HS-5 (cell line): ENCODE measurements around the gene BTG1.

Experiments used
- DNase-seq: peaks from one replicate; pipeline ENCODE4 v3.0.0-alpha.2; 2012; ENCODE audit warnings: low read depth

Gene BTG1

DNA sequence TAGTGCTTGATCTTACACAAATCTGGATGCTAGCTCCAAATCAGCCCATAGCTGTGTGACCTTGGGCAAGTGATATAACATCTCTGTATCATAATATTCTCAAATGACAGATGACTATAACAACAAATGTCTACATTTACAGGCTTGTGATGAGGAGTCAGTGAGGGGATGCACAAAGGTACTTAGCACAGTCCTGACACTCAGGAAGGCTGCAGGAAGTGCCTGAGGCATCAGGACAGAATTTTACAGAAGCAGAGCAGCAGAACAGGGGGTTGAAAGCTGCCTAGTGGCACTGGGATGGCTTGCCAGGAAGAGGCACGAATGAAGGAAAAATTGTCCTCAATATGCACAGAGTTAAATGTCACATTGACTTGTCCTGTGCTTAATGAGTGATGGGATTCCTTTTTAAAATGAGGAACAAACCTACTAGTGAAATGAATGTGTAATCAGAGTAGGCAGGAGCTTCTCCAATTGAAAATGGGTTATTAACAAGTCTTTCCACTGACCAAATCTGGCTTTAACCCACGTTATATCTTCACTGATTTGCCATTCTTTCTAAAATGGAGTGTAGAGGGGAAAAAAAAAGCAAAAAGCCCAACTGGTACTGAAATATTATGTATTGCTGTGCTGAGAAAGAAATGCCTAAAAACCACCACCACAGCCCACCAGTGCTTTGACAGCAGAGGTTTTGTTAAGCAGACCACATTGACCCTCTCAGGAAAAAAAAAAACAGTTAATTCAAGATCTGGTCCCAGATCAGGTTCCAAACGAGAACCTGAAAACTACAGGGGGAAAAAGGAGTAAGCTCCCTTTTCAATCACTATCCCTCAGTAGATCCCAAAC is 11.6 kb downstream of the BTG1 start:
- DNase-seq, result no peak

DNA sequence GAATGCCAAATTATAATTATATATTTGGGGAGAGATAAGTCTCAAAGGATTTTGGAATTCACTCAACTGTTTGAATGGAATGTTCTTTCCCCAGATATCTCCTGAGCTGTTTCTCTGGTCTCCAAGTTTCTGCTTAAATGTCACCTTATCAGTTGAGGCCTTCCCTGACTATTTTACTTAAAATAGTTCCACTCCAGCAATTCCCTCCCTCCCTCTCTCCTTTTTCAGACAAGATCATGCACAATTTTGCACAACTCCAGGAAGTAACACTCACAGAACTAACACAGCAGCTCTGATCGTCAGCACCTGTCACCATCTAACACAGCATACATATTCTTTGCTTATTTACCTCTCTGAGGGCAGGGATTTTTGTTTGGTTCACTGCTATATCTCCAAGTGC is 12.5 kb downstream of the BTG1 start:
- DNase-seq, result no peak

DNA sequence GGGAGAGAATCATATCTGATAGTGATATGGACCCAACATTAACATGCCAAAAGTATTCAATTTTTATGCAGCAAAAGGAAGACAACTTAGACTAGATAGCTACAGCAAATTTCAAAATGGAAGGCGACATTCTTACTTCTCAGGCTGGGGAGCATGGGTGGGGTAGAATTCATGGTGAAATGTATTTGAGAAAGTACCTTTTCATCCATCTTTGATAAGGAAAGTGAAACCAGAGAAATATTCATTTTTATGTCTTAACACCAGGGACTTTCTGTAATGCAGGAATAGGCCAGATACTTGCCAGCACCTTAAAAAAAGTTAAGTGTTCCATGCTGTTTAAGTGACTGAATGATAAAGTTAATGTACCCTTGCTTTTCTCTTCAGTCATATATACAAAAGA is 13.4 kb downstream of the BTG1 start:
- DNase-seq, result no peak

DNA sequence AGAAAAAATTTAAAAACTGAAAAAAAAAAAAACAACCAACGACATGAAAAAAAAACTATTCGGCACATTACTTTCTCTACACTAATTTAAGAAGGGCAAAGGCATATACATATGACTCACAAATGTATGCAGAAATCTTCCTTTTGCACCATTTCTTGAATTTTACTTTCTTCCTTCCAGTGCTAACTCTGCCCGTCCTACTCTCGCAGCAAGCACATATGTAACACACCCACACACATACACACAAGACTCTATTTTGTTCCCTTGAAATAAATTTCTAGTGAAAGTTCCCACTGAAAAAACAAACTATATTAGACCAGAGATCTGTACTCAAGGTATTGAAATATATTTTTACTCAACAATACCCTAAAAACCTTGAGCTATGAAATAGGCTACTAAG is 14.6 kb downstream of the BTG1 start:
- no peak for DNase-seq

DNA sequence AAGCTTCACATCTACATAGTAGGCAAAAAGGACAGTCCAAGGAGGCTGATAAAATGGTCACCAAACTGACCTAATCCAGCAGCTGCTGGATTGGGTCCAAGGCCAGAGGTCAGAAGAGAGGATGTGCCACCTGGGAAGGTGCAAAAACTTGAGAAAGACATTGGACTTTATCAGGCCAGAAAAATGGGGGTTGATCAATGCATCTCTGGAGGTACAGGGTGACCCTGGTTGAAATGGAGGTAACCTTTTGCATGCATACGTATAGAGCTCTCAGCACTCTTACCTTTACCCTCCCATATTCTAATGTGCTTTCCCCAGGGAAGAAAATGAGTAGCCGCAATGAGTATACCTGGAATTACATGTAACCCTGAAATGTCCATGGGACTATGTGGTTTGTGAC is 16.0 kb downstream of the BTG1 start:
- DNase-seq, result no peak

DNA sequence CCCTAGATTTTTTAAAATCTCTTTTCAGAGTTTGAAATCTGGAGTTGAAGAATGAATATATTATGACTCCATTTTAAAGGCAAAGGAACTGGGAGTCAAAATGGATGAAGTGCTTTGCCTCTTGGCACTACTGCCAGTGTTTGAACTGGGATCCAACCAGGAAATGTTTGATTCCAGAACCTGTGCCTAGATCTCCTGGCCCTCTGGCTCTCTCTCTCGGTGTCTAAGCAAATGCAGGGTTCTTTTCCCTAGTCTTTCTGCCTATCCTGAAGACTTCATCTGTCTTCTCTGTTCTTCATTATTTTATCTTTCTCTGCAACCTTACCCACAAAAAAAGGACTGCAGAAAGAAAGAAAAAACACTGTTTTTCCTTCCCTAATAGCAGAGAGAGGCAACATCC is 17.0 kb downstream of the BTG1 start:
- no peak for DNase-seq

DNA sequence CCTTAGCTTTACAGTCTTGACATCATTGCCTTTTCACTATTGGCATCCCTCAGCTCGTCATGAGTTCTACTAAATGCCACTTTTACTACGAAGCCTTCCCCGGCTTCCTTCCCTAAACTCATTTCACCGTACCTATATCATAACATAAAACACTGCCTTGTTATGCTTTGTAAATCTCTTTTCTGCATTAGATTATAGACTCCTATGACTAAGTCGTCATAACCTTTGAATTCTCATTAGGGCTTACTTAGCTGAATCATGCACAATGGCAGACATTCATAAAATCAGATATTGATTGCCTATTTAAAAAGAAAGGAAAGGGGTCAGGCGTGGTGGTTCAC is 21.0 kb downstream of the BTG1 start:
- DNase-seq, result no peak

DNA sequence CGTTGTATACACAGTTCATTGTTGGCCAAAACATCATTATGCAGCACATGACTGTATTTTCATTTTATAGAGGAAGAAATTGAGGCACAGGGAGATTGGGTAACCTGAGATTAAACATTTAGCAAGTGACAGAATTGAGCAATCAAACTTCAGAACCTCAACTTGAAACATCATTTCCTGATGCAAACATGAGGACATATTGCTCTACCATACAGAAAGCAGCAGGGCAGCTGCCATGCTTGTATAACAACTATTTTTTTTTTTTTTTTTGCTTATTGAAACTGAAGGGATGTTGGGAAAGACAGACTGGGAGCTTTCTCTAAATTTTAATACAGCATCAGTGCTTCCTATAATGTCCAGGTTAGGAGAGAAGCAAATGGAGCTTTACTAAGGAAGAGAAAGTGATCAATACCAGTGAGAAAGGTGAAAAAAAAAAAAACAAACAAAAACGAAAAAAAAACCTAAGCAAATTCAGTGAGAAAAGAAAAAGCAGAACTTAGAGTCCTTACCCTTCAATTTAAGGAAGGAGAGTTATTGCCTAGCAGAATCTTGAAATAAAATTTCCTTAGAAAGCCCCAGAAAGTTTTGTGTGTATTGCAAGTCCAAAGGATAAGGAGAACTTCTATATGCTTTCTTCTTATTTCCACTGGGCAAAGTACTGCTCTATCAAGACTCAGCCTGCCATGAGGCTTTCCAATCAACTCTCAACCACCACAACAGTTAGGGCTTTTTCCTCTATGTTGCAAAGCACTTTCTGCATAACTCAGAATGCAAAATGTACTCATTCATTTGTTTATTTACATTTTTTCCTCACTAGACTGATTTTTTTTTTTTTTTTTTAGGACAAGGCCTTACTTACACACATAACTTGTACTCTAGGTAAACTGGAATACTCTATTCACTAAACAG is 21.6 kb downstream of the BTG1 start:
- DNase-seq, result no peak

DNA sequence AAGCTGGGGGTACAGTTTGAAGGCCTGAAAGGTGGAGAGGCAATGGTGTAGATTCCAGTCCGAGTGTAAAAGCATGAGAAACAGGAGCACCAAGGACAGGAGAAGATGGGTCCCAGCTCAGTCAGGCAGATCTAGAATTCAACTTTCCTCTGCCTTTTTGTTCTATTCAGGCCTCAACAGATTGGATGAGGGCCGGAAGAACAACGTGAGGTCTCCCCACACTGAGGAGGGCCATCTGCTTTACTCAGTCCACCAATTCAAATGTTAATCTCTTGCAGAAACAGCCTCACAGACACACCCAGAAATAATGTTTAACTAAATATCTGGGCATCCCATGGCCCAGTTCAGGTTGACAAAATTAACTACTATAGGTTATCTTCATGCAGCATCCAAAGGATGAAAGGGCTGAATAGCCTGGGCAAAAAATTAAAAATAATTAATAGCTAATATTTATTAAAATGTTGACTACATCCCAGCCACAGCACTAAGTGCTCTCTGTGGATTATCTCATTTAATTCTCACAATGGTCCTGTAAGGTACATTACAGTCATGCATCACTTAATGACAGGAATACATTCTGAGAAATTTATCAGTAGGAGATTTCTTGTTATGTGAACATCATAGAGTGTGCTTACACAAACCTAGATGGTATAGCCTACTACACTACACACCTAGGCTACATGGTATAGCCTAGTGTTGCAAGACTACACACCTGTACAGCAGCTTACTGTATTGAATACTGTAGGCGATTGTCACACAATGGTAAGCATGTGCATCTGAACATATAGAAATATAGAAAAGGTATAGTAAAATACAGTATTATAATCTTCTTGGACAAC is 22.5 kb downstream of the BTG1 start:
- no peak for DNase-seq

DNA sequence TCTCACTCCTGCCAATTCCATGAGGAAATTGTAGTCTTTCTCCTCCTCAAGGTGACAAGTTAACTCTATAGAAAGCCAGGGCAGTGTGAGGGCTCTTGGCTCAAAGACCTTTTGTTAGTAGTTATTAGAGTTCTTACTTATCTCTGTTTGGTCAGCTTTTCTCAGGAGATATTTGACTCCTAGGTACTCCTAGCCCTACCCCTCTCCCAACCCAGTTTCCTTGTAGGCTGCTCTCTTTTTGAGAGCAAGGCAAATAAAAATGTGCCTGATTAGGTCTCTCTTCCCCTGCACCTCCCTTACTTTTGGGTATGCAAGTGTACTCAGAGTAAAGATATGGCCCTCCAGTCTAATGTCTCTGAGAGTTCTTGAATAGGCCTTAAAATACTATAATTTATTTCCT is 23.8 kb downstream of the BTG1 start:
- DNase-seq, result no peak

DNA sequence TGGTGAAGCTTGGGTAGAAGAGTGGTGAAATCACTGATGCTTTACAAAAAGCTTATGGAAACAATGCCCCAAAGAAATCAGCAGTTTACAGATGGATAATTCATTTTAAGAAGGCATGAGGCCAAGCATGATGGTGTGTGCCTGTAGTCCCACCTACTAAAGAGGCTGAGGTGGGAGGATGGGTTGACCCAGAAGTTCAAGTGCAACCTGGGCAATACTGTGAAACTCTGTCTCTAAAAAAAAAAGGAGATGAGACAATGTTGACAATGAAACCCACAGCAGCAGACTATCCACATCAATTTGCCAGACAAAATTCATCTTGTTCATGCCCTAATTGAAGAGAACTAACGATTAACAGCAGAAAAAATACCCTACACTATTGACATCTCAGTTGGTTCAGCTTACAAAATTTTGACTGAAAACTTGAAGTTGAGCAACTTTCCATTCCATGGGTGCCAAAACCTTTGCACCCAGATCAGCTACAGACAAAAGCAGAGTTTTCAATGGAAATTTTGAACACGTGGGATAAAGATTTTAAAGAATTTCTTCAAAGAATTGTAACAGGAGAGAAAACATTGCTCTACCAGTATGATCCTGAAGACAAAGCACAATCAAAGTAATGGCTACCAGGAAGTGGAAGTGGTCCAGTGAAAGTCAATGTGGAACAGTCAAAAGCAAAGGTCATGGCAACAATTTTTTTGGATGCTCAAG is 26.7 kb downstream of the BTG1 start:
- no peak for DNase-seq

DNA sequence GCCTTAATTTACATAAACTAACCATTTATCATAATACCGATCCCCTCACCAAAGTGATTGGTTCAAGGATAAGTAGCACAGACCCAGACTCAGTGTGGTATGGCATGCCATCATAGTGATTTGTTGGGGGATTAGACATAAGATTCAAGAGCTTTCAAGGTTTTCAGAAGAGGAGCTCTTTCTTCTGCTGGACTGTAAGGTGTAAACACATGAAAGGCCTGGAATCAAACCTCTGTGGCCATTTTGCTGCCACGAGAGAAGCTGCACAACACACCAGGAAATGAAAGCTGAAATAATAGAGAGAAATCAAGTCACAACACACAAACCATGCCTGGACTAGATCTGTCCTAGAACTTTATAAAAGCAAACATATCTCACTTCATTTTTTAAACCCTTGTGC is 30.8 kb downstream of the BTG1 start:
- no peak for DNase-seq

DNA sequence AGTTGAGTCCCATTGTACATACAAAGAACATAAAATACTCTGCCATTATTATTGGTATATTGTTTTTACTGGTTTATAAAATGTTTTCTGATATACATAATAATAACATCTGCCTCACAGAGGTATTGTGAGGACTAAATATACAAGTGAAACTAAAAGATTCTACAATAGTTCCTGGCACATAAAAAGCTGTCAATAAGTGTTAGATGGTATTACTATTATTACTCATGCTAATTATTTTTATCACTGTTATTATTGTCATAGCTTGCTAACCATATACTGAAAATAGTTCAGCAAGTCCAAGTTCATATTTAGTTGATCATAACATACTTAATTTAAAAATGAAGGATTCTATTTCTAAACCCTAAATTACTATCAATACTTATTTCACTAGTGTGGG is 34.4 kb downstream of the BTG1 start:
- DNase-seq, result no peak

DNA sequence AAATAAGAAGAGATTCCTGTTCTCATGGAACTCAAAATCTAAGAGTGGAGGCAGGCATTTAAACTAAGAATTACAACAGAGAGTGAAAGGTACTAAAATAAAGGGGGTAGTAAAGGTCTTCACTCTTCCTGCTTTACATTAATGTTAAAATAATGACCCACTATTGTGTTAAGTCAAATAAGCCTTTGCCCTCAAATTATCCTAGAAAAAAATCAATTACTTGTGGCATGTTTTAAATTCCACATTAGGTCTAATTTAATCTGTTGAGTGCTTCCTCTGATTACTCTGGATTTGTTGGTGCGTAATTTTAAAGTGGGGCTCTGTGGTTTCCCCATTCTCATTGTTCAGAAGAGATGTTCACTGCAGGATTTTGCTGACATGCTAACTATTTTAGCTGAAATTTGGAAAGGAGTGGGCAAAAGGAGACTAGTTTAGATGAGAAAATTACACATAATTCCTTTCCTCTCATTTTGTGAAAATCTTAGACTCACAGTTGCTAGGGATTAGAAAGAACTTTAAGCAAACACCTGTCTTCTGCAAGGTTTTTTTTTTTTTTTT is 35.5 kb downstream of the BTG1 start:
- DNase-seq, result no peak

DNA sequence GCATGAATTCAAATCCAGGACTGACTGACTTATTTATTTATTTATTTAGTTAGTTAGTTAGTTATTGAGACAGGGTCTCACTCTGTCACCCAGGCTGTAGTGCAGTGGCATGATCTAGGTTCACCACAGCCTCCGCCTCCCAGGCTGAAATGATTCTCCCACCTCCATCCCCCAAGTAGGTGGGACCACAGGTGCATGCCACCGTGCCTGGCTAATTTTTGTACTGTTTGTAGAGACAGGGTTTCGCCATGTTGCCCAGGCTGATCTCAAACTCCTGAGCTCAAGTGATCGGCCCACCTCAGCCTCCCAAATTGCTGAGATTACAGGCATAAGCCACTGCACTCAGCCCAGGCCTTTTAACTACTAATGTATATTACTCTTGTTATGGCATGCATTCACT is 36.0 kb downstream of the BTG1 start:
- DNase-seq, result no peak

DNA sequence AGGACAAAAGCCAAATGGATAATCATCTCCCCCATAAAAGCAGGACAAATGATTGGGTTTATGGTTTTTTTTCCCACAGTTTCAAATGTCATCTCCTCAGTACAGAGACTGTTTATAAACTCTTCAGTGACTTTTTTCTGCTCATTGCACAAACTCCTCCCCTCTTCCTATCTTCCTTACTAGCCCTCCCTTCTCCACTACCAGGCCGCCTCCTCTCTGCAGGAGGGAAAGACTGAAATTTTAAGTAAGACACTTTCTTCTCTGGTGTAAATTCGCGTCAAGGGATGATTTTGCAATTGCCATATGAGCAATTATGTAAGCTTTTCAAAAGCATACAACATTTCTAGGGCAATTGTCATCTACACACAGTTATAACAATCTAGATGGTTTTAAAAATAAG is 37.0 kb downstream of the BTG1 start:
- DNase-seq, result peak; percentile 8

DNA sequence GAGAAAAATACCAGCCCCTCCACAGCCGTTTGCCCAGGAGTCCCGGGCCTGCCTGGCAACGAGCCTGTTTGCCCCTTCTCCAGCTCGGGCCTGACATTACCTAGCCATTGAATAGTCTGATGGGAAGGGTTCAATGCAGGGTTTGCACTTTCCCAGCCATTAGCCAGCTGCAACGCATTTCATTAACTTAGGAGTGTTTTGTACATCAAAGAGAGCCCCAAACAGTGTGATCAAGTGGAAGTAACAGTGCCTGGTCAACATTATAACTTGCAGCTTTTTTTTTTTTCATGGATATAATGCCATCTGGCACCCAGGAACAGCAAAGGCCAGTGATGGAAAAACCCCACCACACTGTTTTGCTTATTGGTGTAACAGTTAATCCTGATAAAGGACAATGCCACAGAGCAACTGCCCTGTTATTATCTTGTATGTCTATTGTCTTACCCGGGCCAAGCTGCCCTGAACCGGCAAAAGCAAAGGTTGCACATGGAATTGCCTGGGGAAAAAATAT is 38.0 kb downstream of the BTG1 start:
- no peak for DNase-seq

DNA sequence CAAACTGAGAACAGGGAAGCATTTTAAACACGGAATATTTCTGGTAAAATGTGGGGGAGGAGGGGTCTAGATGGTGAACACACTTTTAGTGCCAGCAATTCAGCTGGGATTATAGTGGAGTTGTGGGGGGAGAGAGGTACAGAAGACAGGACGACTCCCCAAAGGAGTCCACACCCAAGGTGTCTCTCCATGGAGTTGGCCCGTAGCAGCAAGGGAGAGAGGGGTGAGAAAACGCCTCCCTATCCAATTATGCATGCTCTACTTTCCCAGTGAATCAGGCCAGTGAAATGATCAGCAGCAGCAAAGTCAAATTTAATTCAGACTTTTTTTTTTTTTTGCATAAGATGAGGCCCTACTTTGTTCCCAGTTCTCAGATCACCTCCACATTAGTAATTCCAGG is 38.6 kb downstream of the BTG1 start:
- no peak for DNase-seq

DNA sequence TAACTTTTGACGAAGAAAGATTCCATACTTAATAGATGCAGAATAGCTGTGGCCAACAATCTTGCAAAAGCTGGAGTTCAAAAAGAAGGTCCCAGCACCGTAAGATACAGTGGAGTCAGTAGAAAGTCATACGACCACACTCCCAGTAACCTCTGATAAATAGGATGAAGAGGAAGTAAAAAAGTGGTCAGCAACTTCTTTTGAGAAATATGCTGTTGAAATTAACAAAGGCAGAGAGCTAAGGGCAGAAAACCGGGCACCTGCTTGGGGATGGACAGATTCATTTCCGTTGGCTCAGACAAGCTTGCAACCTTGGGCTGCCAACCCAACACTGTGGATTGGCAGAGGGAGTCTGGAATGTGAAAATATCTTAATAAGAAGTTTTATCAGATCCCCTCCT is 40.0 kb downstream of the BTG1 start:
- no peak for DNase-seq

DNA sequence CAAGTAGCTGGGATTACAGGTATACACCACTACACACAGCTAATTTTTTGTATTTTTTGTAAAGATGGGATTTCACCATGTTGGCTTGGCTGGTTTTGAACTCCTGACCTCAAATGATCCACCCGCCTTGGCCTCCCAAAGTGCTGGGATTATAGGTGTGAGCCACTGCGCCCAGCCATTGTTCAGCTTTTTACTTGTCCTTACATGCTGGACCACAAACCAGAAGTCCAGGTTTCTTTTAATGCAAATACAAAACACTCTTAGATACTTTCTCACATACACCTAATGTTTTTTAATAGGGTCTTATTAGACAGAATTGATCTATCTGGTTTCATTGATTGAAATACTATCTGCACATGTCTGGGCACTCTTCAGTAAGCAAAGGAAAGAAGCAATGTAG is 40.5 kb downstream of the BTG1 start:
- no peak for DNase-seq

DNA sequence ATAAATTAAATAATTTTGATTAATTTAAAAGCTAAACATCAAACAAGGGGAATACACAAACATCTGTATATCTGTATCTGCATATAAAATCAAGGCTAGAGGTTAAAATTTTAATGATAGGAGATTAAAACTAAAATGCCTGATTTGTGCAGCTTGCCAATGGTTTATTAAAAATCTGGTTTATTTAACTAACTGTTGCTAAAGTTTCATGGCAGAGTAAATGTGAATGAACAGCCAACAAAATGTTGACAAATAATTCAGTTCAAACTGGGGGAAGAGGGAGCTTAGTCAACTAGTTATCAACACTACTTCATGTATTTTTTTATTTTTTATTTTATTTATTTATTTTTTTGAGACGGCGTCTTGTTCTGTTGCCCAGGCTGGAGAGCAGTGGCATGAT is 43.0 kb downstream of the BTG1 start:
- DNase-seq, result no peak
